GM19397 (cell line): ENCODE data around the gene RNASE8.

Source experiments
- ATAC-seq: cut with Tn5 transposase; IDR thresholded peaks from one replicate; pipeline ENCODE4 v1.9.1; 2021; ENCODE audit warnings: mild to moderate bottlenecking, moderate library complexity; ENCODE audit not compliant: unreplicated experiment

RNASE8 gene

DNA sequence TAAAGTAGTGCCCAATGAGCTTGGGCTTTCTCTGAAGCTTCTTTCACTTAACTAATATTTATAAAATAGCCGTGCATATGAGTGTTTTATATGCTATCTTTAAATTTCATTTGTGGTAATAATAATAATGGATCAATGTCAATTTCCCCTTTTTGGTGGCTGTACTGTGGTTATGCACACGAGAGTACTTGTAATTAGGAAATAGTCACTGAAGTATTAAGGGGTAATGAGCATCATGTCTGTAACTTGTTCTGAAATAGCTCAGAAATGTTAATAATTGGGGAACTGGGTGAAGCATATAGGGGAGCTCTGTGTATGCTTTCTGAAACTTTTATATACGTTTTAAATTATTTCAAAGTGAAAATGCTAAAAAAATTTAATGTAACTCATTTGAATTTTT lies 7.0 kb upstream of the RNASE8 start:
- ATAC-seq: no peak

- no peak for ATAC-seq
These were observed 4.2 kb upstream of the RNASE8 start for GRCh38 chr14:21053184-21054122.

GRCh38 chr14:21054123-21054767 lies 3.4 kb upstream of the RNASE8 start:
- ATAC-seq: no peak

GRCh38 chr14:21054768-21055145 lies 2.9 kb upstream of the RNASE8 start:
- ATAC-seq: no peak

- no peak for ATAC-seq
These were observed 2.0 kb upstream of the RNASE8 start for GRCh38 chr14:21055432-21056117.

- no peak for ATAC-seq
These were observed 980 bp upstream of the RNASE8 start for GRCh38 chr14:21056520-21057163.

- ATAC-seq: no peak
These were observed 1.3 kb downstream of the RNASE8 start for GRCh38 chr14:21058903-21059302.

GRCh38 chr14:21059842-21060613 lies 2.4 kb downstream of the RNASE8 start:
- ATAC-seq: no peak

GRCh38 chr14:21060614-21061346 lies 3.2 kb downstream of the RNASE8 start:
- ATAC-seq: no peak

DNA sequence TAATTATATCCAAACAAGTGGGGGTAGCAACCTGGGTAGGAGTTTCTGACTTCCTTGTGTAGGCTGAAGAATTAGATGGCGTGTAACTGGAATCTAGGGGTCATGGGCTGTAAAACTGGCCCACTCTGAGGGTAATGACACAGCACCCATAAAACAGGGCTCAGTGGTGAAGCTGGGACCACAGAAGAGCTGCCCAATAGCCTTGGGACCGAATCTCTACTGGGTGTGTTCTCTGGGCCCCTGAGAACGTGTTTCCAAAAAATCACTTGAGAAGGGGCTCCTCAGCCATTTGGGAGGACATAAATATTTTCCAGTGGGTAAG lies 3.7 kb downstream of the RNASE8 start:
- ATAC-seq: no peak

DNA sequence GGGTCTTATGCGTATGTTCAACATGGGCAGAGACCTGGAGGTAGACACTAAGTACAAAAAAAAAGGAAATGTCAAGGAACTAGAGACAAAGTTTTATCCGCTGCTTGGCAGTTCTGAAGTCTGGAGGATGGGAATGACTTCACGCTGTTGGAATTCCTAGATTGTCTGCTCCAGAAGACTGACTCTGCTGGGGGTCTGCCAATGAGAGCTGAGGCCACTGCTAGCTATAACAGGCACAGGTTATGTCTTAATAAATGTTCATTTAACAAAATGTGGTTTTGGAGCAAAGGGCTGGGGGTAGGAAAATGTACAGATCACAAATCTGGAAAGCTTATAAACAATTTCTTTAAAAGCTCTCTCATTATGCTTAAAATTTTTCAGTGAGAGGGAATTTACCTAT lies 5.9 kb downstream of the RNASE8 start:
- no peak for ATAC-seq

GRCh38 chr14:21066882-21067502 lies 9.4 kb downstream of the RNASE8 start:
- ATAC-seq: no peak

DNA sequence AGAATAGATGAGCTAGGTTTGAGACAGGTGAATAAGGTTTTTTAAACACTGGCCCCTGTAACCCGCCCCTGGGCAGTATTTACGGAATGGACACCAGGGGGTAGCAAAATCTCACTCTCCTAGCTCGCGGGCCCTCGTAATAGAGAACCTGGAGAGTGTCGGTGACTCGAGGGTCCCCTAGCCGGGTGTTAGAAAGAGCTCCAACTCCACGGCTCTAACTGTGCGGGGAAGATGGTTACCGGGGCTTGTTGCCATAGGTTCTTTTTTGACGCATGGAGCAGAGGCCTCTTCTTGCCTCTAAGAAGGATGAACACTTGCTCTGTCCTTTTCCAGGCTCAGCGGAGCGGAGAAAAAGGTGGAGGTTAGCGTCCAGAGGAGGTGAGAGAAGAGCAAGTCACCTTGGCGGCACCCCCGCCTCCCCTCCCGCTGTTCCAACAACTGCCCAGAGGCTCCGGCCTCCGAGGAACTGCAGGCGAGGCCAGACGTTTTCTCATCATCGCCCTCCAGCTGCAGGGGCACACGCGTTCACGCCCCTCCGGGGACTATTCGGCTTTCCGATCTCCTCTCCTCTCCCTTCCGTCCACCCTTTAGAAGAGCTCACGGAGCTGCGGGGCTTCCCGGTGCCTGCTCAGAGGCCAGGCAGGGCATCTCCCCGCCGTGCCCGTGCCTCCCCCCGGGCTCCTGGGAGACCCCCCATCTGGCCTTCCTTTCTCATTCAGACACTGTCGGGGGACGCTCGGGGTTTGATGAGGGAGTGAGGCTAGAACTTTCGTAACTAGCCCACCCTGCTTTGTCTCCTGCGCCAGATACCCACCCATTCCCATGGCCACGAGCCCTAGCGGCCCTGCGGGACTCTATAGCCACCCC lies 11.1 kb downstream of the RNASE8 start:
- ATAC-seq: no peak

DNA sequence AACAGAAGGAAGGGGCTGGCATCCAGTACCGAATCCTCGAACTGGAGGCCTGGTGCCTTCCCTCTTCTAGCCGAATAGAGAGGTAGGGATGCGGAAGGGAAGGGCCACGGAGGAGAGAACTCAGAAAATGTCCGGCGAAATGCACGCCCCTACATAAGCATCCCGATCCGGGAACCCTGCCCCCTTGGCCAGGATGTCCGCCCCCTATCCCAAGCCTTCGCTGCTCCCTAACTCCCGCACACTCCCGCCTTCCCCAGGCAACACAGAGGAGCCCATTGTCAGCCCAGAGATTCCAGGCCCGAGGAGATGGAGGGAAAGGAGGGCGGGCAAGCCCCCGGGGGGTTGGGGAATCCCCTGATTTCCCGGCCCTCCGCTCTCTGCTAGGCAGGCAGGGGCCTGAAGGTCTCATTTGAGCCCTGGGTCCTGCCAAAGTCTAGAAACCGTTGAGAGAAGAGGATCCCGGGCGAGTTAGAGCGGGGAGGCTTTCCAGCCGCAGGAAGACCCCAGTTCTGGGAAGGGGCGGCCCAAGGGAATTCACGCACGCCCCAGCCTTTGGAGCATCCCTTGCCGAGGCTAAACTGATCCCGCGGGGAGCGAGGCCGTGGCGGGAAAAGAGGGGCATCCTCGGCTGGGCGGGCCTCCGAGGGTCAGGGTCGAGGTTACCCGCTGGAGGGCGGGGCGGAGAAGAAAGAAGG lies 11.9 kb downstream of the RNASE8 start:
- no peak for ATAC-seq

DNA sequence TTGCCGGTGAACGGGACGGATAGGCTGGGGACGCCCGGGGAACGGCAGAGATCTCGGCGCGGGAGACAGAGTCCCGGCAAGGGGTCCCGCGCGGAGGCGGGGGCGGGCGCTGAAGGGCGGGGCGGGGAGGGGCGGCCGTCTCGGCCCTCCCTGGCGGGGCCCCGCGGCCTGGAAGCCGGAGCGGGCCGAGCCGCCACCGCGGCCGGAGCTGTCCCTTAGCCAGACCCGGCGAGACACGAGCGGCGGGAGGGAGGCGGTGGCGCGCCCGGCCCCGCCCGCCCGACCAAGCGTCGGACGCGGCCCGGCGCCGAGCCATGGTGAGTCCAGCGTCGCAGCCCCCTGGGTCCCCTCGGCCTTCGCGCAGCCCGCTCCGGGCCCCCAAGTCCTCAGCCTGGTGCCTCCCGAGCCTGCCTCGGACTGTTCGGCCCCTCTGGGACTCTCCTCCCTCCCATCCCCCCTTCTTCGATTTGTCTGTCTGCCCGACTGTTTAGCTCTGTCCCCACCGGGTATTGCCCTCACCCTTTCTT lies 12.5 kb downstream of the RNASE8 start, which contains the start of gene ARHGEF40:
TSS of gene ARHGEF40 (plus strand) at position 222 of the 527 bp plus-strand sequence. CDS start at position 315, 93 bp downstream.
- no peak for ATAC-seq

- ATAC-seq: no peak
These were observed 13.1 kb downstream of the RNASE8 start for GRCh38 chr14:21070610-21071224.
